HG03280 (cell line): Measurements from ENCODE around the gene IL1R2.

Source experiments
- ATAC-seq: cut with Tn5 transposase; IDR thresholded peaks from one replicate; pipeline ENCODE4 v1.9.1; 2021; ENCODE audit warnings: mild to moderate bottlenecking, moderate library complexity; ENCODE audit not compliant: unreplicated experiment

IL1R2 gene

GRCh38 chr2:101974663-101975062 lies 17.1 kb upstream of the IL1R2 start:
- no peak for ATAC-seq

GRCh38 chr2:101975171-101975870 lies 16.4 kb upstream of the IL1R2 start:
- ATAC-seq = no peak

DNA sequence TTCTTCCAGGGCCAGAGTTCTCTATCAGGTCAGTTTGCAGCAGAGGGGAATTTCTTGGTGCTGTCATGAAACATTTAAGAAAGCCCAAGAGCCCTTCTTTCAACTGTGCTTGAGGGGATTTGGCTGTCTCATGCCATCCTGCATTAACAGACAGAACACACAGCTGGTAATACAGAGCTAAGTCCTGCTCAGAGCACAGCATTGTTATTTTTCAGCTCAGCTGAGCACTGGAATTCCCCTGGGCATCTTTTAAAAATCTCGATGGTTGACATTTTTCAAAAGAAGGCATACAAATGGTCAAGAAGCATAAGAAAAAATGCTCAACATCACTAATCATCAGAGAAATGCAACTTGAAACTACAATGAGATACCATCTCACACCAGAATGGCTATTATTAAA lies 14.9 kb upstream of the IL1R2 start:
- ATAC-seq = no peak

DNA sequence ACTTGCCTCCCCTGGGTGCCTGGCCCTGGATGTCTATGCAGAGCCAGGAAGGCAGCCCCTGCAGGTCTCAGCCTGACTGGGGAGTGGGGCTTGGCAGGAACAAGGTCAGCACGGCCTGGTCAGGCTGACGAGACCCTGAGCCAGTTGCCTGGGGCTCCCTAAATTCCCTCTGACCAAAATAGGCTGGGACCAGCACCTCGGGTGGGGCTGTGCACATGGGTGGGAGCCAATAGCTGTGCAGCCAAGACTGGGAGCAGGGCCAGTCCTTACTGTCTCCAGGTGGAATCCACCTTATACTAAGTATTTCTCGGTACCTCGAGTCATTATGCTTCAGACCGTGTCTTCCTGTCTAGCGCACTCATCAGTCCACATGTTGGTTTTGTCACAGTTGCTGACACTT lies 11.4 kb upstream of the IL1R2 start:
- no peak for ATAC-seq

- ATAC-seq = no peak
Measured at GRCh38 chr2:101981066-101981465, 10.7 kb upstream of the IL1R2 start.

DNA sequence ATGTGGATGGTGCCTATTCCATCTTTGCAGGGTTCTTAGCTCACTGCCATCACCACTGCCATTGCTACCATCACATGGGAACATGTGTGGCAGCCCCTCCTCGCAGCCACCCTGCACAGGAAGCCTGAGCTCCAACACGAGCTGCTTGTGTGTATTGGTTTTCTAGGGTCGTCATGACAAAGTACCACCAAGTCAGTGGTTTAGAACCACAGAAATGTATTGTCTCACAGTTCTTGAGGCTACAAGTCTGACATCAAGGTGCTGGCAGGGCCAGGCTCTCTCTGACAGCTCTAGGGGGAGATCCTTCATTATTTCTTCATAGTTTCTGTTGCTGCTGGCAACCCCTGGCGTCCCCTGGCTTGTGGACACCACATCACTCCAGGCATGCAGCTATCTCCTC lies 10.3 kb upstream of the IL1R2 start:
- ATAC-seq = no peak

DNA sequence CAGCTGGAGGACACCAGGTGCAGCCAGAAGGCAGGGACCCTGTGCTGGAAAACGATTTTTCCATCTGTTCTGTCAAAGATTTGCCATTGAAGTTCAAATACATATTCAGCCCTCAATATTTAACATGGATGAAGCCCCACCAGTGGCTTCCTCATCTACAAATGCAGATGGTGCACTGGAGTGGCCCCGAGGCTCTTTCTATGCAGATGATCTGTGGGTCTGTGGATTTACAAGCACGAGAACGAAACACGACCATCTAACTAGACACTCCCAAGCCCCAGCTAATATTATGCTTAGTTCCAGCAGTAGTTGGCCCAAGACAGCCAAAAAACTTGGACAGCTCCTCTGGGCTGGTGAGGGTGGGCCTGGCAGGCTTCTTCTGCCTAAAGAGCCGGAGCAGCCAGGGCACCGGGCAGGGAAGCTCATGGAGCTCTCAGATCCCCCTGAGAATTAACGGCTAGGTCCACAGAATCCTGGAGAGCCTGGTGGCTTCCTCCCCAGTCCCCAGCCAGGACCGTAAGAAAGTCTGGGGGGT lies 9.2 kb upstream of the IL1R2 start:
- no peak for ATAC-seq

DNA sequence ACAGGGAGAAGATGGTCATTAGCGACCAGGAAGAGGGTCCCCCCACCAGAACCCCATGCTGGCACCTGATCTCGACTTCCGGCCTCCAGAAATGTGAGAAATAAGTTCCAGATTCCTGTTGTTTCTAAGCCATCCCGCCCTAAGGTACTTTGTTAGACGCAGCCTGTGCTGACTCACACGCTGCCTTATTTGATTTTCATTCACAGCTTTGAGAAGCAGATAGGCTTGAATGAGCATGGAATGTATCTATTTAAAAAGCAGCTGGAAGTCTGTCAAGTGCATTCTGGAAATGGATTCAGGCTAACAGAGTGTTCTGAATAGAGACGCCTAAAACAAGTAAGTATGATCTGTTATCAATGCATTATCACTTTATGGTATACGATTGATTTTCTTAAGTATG lies 8.3 kb upstream of the IL1R2 start:
- no peak for ATAC-seq

DNA sequence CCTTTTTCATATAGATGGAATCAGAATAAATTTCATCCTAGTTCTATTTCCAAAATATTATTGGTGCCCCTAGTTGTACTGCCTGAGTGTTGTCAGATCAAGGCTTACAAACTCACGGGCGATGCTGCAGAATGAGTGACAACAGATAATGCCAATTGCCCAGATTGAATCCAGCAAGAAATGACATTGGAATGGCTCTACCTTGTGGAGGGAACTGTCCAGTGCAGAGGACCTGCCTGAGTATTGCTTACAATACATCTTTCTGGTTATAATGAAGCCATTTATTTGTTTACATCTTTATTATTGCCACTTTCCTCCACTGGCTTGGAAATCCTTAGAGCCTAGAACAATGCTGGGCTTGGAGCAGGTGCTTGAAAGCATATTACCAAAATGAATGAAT lies 7.8 kb upstream of the IL1R2 start:
- ATAC-seq = no peak

- ATAC-seq = no peak
Measured at GRCh38 chr2:101984656-101985055, 7.1 kb upstream of the IL1R2 start.

GRCh38 chr2:101985101-101985792 lies 6.5 kb upstream of the IL1R2 start:
- ATAC-seq = no peak

- ATAC-seq = no peak
Measured at GRCh38 chr2:101985793-101986164, 6.0 kb upstream of the IL1R2 start.

DNA sequence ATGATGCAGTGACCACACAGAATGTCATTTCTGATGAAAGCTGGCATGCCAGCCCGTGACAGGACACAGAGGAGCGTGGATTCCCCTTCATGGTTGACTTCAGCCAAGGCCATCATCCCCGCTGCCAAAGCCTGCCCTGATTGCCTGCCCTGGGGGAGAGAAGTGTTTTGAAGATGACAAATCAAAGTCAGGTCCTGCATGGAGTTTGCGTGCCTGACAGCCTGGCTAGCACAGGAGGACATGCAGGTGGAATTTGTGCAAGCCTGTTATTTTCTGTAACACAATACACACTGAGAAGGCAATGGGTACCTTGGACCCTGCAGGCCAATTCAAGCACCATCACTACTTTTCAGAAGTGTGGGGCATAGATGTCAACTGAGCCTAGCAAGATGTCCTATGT lies 5.4 kb upstream of the IL1R2 start:
- no peak for ATAC-seq

GRCh38 chr2:101986804-101987740 lies 4.7 kb upstream of the IL1R2 start:
- no peak for ATAC-seq

DNA sequence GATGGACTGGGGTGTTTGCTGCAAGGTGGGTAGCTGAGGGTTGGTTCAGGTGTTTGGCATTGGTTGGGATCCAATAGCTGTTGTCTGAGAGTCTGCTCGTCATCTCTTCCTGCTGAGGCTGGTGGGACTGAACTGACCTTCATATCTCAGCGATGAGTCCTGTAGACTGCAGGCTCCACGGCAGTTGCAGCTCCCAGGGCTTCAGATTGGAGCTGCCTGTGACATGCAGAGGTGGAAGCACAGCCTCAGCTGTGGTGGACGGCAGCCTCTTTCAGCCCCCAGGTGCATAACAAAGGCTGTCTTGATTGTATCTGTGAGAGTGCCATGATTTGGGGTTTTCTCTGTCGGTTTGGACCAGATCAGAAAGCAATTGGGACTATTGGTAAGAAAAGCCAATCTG lies 3.9 kb upstream of the IL1R2 start:
- no peak for ATAC-seq

DNA sequence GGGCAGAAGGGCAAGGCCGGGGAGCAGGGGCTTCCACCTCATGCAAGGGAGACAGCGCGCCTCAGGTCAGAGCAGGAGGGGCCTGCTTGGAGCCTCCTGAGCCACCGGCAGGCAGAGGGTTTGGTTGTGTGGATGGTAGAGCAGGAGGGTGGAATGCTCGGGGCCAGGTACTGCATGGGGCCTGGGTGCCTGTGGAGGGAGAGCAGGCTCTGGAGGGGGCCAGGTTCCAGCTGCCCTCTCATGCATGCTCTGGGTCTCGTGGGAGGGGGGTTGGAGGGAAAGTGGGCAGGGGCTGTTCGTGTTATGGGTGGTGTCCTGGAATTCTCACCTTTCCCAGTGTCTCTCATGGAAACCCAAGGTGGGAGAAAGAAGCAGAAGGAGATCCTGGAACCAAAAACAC lies 3.2 kb upstream of the IL1R2 start:
- no peak for ATAC-seq

DNA sequence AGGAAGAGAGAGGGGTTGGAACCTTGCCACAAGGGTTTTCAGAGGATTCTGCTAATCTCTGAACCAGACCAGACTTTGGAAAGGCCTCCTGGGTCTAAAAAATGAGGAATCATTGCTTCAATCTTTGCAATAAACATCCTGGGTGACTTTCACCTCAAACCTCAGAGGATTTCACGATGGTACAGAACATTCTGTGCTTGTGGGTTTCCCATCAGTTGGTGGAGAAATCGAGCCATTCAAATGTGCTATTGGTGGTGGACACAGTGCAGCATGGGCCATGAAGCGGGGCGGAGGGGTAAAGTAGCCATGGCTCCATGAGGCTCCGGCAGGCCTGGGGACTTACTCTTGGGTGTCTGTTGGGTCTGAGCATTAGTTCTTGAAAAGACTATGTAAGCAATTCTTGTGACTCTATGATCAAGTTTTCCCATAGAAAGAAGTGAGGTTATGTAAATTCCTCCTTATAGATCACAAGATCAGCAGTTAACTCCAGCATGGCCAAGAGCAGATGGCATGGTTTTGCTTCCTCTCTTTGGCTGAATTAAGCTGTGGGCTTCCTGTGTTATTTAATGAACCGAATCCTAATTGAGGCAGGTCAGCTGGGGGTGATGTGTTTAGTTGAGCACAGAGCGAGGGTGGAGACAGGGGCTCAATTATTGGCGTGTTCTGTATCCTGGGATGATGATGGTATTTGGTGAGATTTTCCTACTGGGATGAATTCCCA lies 1.9 kb upstream of the IL1R2 start:
- no peak for ATAC-seq

DNA sequence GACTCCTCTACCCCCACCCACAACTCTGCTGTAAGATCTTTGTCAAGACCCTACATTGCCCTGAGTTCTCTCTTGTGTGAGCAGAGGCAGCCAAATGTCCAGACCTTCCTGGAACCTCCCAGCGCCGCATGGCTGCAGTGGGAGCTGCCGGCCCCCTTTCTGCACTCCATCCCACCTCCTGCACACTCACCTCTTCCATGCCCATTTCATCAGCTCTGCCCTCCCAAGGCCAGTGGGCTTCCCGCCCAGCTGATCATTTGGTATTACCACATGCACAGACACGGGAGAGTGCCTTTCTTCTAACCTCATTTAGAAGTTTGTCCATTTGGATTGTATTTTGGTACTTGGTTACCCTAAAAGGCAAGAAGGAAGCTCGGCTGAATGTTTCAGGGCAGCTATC lies 2.0 kb downstream of the IL1R2 start:
- no peak for ATAC-seq

DNA sequence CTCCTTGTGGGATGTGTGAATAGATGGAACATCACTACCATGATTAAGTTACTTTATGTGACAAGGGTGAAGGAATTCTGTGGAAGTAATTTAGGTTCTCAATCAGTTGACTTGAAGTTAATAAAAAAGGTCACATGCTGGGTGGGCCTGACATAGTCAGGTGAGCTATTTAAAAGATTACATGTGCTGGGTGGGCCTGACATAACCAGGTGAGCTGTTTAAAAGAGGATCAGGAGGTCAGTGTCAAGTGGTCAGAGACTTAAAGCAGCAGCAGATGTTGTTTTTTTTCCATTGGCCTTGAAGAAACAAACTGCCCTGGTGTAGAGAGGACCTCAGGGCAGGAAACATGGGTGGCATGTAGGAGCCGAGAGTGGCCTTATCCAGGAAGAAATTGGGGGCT lies 3.3 kb downstream of the IL1R2 start:
- no peak for ATAC-seq

GRCh38 chr2:101995804-101996203 lies 4.0 kb downstream of the IL1R2 start:
- no peak for ATAC-seq

DNA sequence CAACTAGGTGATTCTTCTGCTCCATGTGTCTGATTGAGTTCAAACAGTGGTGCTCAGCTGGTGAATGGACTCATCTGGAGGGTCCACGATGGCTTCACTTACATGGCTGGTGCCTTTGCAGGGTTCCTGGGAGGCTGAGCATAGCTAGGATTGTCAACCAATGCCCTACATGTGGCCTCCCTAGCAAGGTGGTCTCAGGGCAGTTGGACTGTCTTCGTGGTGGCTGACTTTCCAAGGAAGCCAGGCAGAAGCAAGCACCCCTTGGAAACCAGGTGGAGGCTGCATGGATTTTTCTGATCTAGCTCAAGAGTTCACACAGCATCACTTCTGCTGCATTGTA lies 6.8 kb downstream of the IL1R2 start:
- ATAC-seq = no peak
